Measurements from ENCODE around the gene HAO2.
"Not testable (repeated sequence)": the region's sequence is repeated elsewhere in the genome, so short reads cannot be mapped to it uniquely, and the experiment has no call there.

The HAO2 gene

GRCh38 chr1:119368554-119368953 is at the start of gene HAO2:
Gene HAO2 (plus strand): TSS chr1:119368785. CDS start chr1:119381086, 12,301 bp downstream.
- no peak for DNase-seq

GRCh38 chr1:119320100-119320499 is 48.5 kb upstream of the HAO2 start:
- no peak for DNase-seq

GRCh38 chr1:119321666-119322419 is 46.7 kb upstream of the HAO2 start:
- no peak for DNase-seq

GRCh38 chr1:119323216-119323982 is 45.2 kb upstream of the HAO2 start:
- DNase-seq = peak in 1 of 58 donors; percentile 3

GRCh38 chr1:119324198-119324597 is 44.4 kb upstream of the HAO2 start:
- DNase-seq = no peak

GRCh38 chr1:119326251-119326650 is 42.3 kb upstream of the HAO2 start:
- DNase-seq = no peak

- peak in 14 of 58 donors; percentile 7 to 51 (median 22) for DNase-seq
Observed at GRCh38 chr1:119327094-119327449, 41.5 kb upstream of the HAO2 start.

- DNase-seq = peak in 21 of 58 donors; percentile 4 to 51 (median 18)
Observed at GRCh38 chr1:119327450-119328155, 41.0 kb upstream of the HAO2 start.

- DNase-seq = no peak
Observed at GRCh38 chr1:119329541-119330461, 38.8 kb upstream of the HAO2 start.

- DNase-seq = no peak
Observed at GRCh38 chr1:119330466-119331189, 38.0 kb upstream of the HAO2 start.

- DNase-seq = no peak
Observed at GRCh38 chr1:119331190-119331515, 37.4 kb upstream of the HAO2 start.

- no peak for DNase-seq
Observed at GRCh38 chr1:119331915-119332314, 36.7 kb upstream of the HAO2 start.

- DNase-seq = no peak
Observed at GRCh38 chr1:119332622-119333021, 36.0 kb upstream of the HAO2 start.

- DNase-seq = no peak
Observed at GRCh38 chr1:119333163-119333896, 35.3 kb upstream of the HAO2 start.

- not testable (repeated sequence) for DNase-seq
Observed at GRCh38 chr1:119333897-119334250, 34.7 kb upstream of the HAO2 start.

- DNase-seq = no peak
Observed at GRCh38 chr1:119336848-119337247, 31.7 kb upstream of the HAO2 start.

- DNase-seq = no peak
Observed at GRCh38 chr1:119338004-119338403, 30.6 kb upstream of the HAO2 start.

- no peak for DNase-seq
Observed at GRCh38 chr1:119338757-119339156, 29.8 kb upstream of the HAO2 start.

- DNase-seq = no peak
Observed at GRCh38 chr1:119340861-119341261, 27.7 kb upstream of the HAO2 start.

Measured in anterior cingulate cortex (tissue), 58 donors.